Activated T-cell treated with anti-CD3 and anti-CD28 coated beads for 24 hours (primary cell): ENCODE results near the gene RAP1GDS1.

Source experiments
- DNase-seq: peaks from one replicate; pipeline ENCODE4 v3.0.0-alpha.2; 2020; ENCODE audit warnings: low read depth

RAP1GDS1 gene, protein sequence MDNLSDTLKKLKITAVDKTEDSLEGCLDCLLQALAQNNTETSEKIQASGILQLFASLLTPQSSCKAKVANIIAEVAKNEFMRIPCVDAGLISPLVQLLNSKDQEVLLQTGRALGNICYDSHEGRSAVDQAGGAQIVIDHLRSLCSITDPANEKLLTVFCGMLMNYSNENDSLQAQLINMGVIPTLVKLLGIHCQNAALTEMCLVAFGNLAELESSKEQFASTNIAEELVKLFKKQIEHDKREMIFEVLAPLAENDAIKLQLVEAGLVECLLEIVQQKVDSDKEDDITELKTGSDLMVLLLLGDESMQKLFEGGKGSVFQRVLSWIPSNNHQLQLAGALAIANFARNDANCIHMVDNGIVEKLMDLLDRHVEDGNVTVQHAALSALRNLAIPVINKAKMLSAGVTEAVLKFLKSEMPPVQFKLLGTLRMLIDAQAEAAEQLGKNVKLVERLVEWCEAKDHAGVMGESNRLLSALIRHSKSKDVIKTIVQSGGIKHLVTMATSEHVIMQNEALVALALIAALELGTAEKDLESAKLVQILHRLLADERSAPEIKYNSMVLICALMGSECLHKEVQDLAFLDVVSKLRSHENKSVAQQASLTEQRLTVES

DNA sequence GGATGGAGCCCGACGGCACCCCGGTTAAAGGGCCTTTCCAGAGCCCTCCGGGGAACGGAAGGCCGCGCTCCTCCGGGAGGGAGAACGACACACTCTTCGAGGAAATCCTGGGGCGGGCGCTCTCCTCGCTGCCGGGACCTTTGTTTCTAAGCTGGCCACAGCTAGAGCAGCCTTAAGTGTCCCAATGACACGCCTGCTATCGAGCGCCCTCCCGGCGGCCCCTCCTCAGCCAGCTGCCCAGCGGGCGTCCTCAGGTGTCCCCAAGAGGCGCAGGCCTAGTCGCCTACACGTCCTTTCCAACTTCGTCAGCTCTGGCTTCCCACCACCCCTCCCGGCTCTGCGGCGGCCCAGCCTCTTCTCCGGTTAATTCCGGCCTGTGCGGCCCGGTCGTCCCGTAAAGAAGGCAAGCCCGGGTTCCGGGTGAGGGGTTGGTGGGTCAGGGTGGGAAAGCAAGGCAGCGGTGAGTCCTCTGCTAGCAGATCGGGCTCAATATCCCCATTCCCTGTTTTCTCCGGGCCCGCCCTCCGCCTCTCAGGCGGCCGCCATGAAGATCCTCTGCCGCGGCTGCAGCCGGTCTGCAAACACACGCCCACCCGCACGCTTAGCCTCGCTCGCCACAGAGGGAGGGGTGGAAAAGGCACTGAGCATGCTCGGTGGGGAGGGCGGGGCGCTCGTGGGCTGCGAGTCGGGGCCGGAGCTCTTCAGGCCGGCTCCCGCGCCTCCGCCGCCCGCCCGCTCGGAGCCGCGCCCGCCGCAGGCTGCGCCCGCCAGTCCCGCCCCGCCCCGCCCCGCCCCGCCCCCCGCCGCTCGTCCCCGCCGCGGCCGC is at the start of gene RAP1GDS1:
Gene RAP1GDS1, plus strand, starts transcription at position 806 of the 826 bp plus-strand sequence. CDS start 182 bp downstream, outside the sequence.
- DNase-seq, result peak; percentile 90

DNA sequence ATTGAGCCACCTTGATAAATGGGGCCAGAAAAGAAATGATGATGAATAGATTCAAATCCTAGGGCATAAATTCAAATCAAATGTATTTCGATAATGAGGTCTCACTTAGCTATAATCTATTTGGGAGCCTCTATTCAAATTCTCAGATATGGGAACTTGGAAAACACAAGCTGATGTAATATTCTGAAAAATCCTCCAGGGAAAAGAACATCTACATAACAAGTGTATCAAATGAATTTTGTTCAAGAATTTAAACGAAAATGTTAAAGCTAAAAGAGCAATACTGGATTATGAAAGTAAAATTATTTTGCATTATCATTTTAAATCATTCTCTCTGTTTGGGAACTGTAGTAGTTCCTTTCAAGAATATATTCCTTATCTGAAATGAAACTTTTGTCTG is 38.9 kb upstream of the RAP1GDS1 start:
- no peak for DNase-seq

DNA sequence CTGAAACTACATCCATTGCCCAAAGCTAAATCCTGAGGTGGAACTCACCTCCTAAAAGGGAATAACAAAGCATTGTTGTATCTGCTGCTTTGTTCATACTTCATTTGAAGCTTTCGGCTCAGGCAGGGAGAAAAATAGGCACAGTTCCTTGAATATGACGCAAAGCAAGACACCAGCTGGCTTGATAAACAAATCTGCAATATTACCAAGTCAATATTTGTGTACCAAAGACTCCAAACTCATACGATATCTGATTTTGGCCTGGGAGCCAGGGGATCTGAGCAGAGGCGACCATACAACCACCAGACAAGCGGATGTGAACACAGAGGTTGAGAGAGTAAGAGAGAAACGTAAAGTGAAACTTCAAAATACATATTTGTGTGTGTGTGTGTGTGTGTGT is 34.8 kb upstream of the RAP1GDS1 start:
- DNase-seq, result no peak

DNA sequence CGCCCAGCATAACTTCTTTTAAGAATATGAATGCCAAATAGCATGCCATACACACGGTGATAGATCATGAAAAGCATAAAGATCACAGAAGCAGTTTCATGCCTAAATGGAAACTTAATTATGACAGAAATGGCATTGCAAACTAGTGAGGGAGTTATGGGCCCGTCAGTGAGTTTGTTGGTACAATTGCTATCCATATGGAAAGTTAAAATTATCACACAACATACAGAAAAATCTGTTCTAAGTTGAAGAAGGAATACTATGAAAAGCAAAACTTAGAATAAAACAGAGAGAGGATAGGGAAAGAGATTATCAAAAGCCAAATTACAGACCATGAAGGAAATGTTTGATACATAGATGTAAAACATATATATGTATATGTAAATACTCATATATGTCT is 30.2 kb upstream of the RAP1GDS1 start:
- no peak for DNase-seq

DNA sequence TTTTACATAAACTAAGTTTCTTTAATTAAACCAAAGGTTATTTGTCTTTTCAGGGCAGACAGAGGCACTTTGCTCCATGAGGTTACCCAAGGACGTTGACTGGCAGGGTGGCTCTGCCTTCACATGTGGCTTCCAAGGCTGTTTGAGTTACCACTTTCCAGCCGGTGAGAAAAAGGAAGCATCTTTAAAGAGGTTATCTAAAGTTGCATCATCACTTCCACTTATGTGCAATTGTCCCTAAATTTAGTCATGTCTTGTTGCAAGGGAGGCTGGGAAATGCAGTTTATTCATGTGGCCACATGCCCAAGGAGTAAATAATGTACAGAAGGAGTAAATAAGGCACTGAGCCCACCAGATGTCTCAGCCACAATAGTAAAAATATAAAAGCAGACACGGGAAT is 29.0 kb upstream of the RAP1GDS1 start:
- no peak for DNase-seq

DNA sequence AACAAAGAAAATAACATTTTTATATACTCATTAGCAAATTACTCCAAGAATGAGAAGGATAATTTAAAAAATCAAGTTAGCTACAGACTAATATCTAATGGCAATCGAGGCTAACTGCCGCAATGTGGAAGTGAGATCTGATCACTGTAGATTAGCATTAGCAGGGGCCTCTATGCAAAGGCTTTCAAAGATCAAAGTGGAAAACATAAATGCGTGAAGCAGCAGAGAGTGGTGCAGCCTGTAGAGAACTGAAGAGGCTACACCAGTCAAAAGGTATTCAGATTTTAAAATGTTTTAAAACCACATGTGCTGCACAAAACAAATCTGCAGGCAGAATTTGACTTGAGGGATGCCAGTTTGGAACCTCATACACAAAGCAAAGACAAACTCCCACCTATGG is 24.0 kb upstream of the RAP1GDS1 start:
- DNase-seq, result no peak

DNA sequence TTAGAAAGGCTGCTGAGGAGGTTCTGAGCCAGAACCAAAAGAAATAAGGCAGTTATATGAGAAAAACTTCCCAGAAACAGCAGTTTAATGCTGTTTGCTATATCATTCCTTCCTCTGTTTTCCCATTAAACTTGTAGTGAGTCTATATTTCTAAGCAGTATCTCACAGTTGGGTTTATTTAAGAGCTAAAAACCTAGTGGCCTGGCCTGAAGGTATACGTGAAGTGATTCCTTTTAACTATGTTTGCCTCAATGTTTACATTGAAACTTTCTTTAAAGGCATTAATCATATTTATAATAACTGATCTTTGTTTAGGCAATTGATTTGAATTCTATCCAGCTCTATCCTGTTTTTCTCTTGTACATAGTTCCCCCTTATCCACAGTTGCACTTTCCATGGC is 19.1 kb upstream of the RAP1GDS1 start:
- DNase-seq, result no peak

DNA sequence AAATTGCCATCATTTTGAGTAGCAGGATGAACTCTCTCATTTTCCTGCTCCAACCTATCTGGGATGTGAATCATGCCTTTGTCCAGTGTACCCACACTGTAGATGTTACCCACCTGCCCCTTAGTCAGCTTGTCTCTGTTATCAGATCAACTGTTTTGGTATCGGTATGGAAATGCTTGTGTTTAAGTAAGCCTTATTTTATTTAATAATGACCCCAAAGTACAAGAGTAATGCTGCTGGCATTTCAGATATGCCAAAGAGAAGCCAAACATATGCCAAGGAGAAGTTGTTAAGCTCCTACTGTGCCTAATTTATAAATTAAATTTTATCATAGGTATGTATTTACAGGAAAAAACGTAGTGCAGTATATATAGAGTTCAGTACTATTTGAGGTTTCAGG is 18.6 kb upstream of the RAP1GDS1 start:
- DNase-seq, result no peak

DNA sequence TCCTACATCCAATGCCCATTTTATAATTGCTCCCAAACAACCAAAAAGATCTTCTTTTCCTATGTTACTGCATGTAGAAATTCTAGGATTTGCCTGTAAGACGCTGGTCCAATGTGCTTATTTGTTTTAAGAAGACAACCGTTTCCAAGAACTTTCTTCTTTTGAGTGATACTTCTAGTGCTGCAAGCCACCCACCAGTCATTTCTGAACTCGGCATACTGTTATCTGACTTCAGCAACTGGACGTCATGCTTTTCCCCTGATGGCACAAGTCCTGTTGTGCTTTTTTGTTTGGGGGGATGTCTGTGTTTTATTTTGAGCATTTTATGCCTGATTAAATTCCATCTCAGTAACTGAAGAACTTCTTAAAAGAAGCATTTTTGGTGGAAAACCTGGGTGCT is 16.0 kb upstream of the RAP1GDS1 start:
- no peak for DNase-seq

DNA sequence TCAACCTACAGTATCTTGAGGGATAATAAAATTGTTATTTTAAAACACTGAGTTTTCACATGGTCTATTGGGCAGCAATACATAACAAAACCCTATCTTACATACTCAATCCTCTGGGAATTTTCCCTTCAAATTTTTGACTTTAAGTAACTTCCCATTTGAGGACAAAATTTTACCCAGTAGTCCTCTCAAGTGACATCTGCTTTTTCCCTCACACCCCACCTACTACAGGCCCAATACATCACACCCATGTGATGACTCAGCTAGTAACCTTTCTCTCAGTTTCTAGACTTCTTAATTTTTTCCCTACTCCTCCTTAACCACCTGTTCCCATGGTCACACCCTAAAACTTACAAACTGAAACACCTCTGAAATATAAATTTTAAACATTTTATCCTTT is 12.2 kb upstream of the RAP1GDS1 start:
- DNase-seq, result no peak

DNA sequence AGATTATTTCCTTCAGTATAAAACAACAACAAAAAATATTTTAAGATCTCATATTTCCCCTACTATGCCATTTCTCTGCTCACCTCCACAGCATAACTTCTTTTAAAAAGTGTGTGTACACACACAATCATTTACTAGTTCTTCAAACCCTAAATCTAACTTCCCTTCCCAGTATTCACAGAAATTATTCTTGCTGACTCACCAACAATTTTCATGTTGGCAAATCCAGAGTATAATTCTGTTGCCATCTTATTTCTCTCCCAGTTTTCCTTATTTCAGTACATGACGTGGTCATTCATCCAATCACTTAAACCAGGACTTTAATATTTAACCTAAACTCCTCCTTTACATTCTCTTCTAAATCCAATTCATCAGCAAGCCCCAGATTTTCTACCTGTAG is 11.4 kb upstream of the RAP1GDS1 start:
- no peak for DNase-seq

DNA sequence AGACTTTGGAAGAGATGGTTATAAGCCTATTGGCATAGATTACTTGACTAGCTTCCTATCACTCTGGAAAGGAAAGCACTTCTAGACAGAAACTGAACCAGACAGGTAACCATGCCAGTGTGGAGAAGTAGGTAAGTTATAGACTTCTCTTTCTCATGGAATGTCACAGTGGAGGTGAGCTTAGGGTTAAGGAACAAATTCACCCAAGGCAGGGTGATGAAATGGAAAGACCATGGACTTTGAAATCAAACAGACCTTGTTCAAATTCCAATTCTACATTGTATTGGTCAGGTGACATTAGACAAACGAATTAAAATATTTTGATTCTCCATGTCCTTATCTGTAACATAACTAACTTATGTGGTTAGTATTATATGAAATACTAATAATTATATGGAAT is 7.7 kb upstream of the RAP1GDS1 start:
- DNase-seq, result no peak

DNA sequence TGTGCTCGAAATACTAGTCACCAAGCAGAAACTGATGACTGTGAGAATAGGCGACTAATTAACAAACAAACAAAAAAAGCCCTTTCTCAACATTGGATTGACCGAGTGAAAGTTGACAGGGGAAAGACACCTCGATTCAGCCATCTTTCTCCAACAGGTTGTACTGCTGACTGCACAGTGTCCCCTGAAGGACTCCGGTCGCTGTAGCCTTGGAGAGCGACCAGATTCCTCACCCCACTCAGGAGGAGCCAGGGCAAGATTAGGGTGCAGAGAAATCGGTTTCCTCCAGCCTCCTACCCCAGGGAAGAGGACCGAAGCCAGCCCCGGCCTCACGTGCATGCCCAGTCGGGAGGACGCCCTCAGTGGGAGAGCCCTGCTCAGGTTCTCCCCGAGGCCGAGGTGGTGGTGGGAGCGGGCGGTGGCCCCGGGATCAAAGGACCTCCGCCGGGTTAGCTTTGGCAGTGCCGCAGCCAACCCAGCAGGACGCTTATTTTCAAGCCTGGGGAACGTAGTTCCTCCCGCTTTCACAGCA is 1.1 kb upstream of the RAP1GDS1 start:
- peak; percentile 23 for DNase-seq

DNA sequence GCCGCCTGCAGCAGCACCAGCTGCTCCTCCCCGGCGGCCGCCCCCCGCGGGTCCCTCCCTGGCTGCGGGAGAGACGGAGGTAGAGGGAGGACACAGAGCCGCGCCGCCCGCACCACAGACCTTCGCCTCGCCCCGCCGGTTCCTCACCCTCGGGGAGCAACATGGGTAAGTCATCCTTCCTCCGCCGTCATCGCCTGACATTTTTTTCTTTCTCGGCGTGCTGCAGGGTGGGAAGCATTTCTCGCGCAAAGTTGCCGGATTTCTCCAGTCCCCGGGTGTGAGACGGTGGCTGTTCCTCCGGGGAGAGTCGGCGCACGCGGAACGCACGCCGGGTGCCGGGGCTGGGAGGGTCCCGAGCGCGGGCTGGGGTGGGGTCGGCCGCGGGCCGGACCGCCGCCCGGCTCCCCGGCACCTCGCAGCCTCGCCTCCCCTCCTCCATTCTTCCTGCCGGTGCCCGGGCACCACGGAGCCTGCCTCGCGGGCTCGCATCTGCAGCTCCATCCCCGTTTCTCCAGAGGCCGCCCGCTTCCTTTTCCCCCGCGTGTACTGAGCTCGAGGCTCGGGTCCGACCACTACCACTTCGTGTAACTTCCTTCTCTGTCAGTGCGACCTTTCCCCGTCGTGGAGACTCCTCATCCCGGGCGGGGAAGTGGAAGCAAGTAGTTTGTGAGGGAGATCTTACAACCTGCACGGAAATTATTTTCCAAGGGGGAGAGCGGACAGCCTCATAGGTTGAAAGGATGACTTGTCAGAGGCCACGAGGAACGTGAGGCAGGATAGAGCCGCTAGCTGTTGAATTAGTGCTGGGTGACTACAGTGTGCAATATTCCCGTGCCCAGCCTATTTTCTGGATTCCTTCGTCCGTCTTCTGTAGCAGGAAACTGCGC is 464 bp downstream of the RAP1GDS1 start:
- peak; percentile 25 for DNase-seq

DNA sequence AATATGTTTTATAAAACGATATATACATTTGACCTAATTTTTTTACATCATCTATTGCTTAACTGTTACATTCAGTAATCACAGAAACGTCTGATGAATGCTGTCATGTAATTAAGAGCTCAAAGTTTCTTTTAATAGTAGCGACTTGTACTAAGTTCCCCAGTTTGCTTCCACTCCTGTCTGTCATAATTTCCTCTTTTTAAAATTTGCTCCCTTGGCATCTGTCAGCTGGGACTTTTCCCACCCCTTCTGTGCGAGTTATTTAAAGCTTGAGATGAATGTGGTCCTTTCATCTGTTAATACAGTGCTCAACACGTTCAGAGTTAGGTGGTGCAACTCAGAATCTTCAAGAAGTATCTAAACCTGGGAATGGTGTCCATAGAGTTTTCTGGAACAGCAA is 1.2 kb downstream of the RAP1GDS1 start:
- DNase-seq, result no peak

DNA sequence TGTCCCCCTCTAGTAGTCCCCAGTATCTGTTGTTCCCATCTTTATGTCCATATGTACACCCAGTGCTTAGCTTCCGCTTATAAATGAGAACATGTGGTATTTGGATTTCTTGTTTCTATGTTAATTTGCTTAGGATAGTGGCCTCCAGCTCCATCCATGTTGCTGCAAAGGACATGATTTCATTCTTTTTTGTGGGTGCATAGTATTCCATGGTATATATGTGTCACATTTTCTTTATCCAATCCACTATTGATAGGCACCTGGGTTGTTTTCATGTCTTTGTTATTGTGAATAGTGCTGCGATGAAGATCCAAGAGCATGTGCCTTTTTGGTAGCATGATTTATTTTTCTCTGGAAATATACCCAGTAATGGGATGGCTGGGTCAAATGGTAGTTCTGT is 6.3 kb downstream of the RAP1GDS1 start:
- DNase-seq, result no peak

DNA sequence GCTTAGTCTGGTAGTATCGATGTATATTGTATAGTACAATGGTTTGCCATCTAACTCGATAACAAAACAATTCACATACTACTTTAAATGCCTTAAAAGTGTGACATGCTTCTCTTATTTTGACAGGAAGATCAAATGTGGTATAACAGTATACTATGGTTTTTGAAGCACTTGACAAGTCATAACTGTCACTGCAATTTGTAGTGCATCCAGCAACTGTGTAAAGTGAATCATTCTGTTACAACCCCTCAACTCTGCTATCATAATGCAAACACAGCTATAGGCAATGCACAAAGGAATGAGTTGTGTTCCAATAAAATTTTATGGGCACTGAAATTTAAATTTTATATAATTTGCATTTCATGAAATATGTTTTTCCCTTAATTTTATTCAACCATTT is 14.0 kb downstream of the RAP1GDS1 start:
- no peak for DNase-seq

DNA sequence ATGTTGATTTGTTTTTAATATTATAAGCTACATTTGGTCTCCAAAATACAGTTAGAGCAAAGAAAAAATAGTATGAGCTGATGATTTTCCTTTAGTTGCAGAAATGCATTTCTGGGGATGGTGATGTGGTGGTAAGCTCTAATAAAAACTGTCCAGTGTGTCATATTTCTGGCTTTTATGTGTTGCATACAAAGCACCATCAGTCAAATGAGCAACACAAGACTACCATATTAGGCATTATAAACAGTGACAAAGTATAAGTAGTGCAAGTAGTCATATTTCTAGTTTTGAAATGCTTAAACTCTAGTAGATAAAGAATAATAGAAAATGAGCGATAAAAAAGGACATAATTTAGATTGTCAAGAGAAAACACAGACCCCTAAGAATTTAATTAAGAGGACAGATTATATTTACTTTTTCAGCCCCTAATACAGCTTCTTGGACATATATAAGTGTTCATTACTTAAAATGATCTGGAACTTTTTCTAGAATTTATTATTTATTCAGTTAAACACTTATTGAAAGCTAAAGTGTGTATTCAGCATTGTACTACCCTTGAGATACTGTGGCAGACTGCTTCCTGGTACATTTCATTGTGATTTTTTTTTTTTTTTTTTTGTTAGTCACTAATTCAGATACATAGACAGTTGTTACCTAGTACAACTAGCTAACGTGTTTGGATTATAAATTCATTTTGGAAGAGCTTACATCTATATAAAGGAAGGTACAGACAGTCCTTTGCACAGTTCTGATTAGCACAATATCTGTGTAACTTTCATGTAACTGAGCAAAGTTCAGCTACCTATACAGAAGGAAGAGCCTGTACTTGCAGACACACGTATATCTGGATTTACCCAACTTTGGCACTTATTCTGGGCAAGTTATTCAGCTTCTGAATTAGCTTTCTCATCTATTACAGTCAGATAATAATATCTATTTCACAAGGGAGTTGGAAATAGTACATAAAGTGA is 22.3 kb downstream of the RAP1GDS1 start:
- DNase-seq, result no peak

DNA sequence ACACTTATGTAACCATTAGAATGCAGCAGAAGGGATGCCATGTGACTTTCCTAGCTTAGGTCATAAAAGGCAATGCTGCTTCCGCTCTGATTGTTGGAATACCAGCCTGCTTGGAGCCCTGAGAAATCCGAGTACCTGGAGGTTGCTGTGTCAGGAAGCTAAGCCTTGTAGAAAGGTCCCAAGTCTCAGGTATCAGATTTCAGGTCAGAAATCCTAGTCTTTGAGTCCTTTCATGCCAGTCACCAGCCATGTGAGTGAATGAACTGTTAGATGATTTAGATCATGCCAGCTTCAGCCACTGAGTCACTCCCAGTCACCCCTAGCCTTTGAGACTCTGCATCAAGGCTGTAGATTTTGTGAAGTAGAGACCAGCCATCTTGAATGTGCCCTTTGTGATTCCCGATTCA is 23.5 kb downstream of the RAP1GDS1 start:
- DNase-seq, result no peak

DNA sequence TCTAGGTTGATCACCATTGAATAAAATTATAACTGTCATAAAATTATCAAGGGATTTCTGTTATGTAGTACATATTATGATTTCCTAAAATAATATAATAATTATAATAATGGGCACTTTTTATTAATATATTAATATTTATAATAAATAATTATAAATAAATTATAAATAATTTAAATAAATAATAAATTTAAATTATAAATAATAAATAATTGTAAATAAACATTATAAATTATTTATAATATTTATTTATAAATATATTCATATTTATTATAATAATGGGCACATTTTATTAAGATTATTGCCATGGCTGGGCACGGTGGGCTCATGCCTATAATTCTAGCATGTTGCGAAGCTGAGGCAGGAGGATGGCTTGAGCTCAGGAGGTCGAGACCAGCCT is 24.5 kb downstream of the RAP1GDS1 start:
- no peak for DNase-seq
